Esophagus muscularis mucosa (tissue), 4 donors: Measurements from ENCODE around the gene RRP9. TPM values are rescaled to one million over a fixed set of nuclear protein-coding genes. Genes with fewer than 3 reads are reported as not detected.

Experiments
- DNase-seq: peaks from one replicate; pipeline ENCODE4 v3.0.0-alpha.2; 2017; ENCODE audit errors: extremely low spot score
- H3K27ac ChIP-seq, 4 donors: fragments of 200-600 bp; sonication (generic); replicated peaks in 1 of 4; 1 replicate in 3 of 4; 2 replicates in 1 of 4; pipeline ENCODE4 v1.5.1; 2016 to 2019; ENCODE audit warnings: mild to moderate bottlenecking in 1 of 4
- H3K27me3 ChIP-seq, 4 donors: fragments of 200-600 bp; sonication (generic); one replicate each; pipeline versions ENCODE4 v1.5.1 to v1.6.0; 2016 to 2019
- H3K36me3 ChIP-seq, 4 donors: fragments of 200-600 bp; sonication (generic); one replicate each; pipeline ENCODE4 v1.5.1; 2016 to 2019
- H3K4me1 ChIP-seq, 4 donors: fragments of 200-600 bp; sonication (generic); one replicate each; pipeline ENCODE4 v1.5.1; 2016 to 2019
- H3K4me3 ChIP-seq, 4 donors: fragments of 200-600 bp; sonication (generic); 1 replicate in 2 of 4; 2 replicates in 2 of 4; pipeline ENCODE4 v1.5.1; 2016 to 2019; ENCODE audit warnings: mild to moderate bottlenecking in 4 of 4, moderate library complexity in 1 of 4
- H3K9me3 ChIP-seq, 4 donors: fragments of 200-600 bp; sonication (generic); 1 replicate in 3 of 4; 2 replicates in 1 of 4; pipeline ENCODE4 v1.5.1; 2016 to 2019
- EP300 ChIP-seq: sonication (generic); formaldehyde crosslinking; IDR thresholded peaks from one replicate; pipeline ENCODE4 v1.6.1; 2017; ENCODE audit warnings: antibody characterized with exemption
- POLR2A ChIP-seq: fragments of 450-650 bp; IDR thresholded peaks from one replicate; pipeline ENCODE4 v1.6.1; 2017; ENCODE audit warnings: antibody characterized with exemption, moderate library complexity, mild to moderate bottlenecking, low read depth
- POLR2AphosphoS5 ChIP-seq, 2 donors: sonication (generic); formaldehyde crosslinking; IDR thresholded peaks; one replicate each; pipeline ENCODE4 v1.6.1; 2017; ENCODE audit warnings: antibody characterized with exemption in 2 of 2
- WGBS: methylation state at CpG from one replicate; pipeline ENCODE4 v1.1.5; 2018; 5-methylcytosine and 5-hydroxymethylcytosine counted together
- intact Hi-C: fragments of 100-400 bp; cut with DNase I; formaldehyde crosslinking; loops from one replicate; pipeline ENCODE4 v1.15.1; 2023
- total RNA-seq, 4 donors: library from RNA; depleted of rRNA; stranded (reverse); fragments of >200 nt; gene quantifications; one replicate each; pipeline versions ENCODE4 v1.1.0 to v1.2.1, GENCODE V29; 2016
- TF ChIP-seq, protein P1 (sequence below), 3 experiments: fragments of 200-600 bp in 2 of 3; fragments of 450-650 bp in 1 of 3; sonication (generic) in 2 of 3; IDR thresholded peaks; one replicate each; pipeline ENCODE4 v1.5.1; 2017 to 2019; ENCODE audit warnings: antibody characterized with exemption in 3 of 3, mild to moderate bottlenecking in 2 of 3, moderate library complexity in 1 of 3

The RRP9 gene
- total RNA-seq, 4 donors from 2014 or later = 9.6 to 20.7 (median 15.5) TPM

DNA sequence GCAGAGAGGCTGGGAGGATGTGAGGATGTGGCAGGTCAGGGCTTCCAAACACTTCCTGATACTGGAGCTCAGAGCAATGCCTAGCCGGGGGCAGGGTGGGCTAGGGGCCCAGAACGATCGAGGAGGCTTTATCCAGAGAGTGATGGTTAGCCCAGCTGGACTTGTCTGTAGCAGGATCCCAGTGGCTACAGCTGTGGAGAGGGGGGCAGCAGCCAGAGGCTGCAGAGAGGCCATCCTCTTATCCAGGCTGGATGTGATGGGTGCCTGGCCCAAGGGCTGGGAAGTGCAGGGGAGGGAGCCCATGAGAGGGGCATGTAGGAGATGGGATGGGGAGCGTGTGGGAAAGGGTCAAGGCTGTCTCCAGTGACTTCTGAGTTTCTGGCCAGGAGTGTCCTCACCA, 5.1 kb upstream of the RRP9 start:
- Histone ChIP-seq H3K4me3 (no peak overlapping the region), H3K4me1 (peaks cover 14 to 16% (median 15%) of the 10 kb centered on the region in 4 donors), H3K27me3 (no peaks in the 10 kb centered on the region), H3K27ac (no peak overlapping the region), H3K9me3 (no peaks in the 10 kb centered on the region), H3K36me3 (peaks cover 0 to 57% (median 41%) of the 10 kb centered on the region in 4 donors)
- intact Hi-C loops = no loop called here
- TF ChIP-seq EP300 = no peak
- TF ChIP-seq, protein P1, sequence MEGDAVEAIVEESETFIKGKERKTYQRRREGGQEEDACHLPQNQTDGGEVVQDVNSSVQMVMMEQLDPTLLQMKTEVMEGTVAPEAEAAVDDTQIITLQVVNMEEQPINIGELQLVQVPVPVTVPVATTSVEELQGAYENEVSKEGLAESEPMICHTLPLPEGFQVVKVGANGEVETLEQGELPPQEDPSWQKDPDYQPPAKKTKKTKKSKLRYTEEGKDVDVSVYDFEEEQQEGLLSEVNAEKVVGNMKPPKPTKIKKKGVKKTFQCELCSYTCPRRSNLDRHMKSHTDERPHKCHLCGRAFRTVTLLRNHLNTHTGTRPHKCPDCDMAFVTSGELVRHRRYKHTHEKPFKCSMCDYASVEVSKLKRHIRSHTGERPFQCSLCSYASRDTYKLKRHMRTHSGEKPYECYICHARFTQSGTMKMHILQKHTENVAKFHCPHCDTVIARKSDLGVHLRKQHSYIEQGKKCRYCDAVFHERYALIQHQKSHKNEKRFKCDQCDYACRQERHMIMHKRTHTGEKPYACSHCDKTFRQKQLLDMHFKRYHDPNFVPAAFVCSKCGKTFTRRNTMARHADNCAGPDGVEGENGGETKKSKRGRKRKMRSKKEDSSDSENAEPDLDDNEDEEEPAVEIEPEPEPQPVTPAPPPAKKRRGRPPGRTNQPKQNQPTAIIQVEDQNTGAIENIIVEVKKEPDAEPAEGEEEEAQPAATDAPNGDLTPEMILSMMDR (IDR thresholded peaks at IDR 0.05) = no peak
- no peak for TF ChIP-seq POLR2AphosphoS5 (IDR thresholded peaks at IDR 0.05)
- TF ChIP-seq POLR2A = no peak
- DNase-seq = no peak
- WGBS = 88% methylated on average over 4 of the region's 4 CpGs

DNA sequence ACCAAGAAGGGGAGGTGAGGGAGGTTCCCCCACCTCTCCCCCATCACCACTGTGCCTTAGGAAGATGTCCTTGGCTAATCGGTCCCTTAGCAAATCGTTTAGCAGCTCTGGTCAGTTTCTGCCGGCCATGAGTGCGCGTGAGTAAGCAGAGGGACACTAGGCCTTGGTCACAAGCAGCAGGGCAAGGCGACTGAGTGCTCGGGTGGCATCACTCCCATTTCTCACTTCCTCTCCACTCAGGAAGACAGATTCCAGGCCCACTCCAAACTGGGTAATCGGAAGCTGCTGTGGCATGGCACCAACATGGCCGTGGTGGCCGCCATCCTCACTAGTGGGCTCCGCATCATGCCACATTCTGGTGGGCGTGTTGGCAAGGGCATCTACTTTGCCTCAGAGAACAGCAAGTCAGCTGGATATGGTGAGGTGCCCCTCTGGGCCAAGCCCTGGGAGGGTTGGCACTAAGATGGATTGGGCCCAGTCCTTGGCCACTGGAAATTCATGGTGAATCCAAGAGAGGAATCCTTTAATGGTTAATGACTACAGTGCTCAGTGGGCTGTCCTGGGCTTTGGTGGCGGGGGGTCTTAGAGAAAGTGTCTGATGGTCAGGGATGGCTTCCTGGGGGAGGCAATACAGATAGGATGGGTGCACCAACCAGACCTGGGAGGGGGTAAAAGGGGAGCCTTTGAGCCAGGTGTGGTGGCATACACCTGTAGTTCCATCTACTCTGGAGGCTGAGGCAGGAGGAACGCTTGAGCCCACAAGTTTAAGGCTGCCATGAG, 4.4 kb upstream of the RRP9 start:
- no peak for DNase-seq
- intact Hi-C loops = no loop called here
- no peak for TF ChIP-seq POLR2A
- TF ChIP-seq POLR2AphosphoS5 (IDR thresholded peaks at IDR 0.05) = no peak
- H3K27me3 ChIP-seq = no peaks in the 10 kb centered on the region
- H3K4me3 ChIP-seq = no peak overlapping the region
- no peaks in the 10 kb centered on the region for H3K9me3 ChIP-seq
- no peak overlapping the region for H3K27ac ChIP-seq
- 91% methylated on average over 7 of the region's 14 CpGs for WGBS
- H3K36me3 ChIP-seq = peaks cover 0 to 57% (median 41%) of the 10 kb centered on the region in 4 donors
- peaks cover 19 to 21% (median 20%) of the 10 kb centered on the region in 4 donors for H3K4me1 ChIP-seq

DNA sequence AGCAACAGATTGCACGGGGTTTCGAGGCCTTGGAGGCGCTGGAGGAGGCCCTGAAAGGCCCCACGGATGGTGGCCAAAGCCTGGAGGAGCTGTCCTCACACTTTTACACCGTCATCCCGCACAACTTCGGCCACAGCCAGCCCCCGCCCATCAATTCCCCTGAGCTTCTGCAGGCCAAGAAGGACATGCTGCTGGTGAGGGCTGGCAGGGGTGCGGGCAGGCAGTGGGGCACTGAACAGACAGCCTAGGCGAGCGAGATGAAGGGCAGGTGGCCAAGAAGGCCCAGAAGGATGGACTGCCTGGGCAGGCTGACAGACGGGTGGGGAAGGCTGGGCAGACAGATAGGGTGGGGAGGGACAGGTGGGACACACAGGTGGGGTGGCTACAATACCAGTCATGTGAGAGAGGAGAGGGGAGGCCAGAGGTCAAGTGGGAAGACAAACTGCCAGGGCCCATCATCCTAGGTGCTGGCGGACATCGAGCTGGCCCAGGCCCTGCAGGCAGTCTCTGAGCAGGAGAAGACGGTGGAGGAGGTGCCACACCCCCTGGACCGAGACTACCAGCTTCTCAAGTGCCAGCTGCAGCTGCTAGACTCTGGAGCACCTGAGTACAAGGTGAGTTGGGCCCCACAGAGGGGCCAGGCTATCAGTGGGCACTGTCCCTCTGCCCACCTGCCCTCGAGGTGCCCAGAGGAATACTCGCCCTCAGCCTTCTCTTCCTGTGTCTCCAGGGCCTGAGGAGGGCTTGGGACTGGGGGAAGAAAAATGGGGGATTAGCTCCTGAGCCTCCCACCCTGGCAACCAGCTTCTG, 3.5 kb upstream of the RRP9 start:
- no peak for DNase-seq
- peaks cover 0 to 57% (median 41%) of the 10 kb centered on the region in 4 donors for H3K36me3 ChIP-seq
- no peaks in the 10 kb centered on the region for H3K9me3 ChIP-seq
- H3K4me1 ChIP-seq = peaks cover 28 to 29% (median 29%) of the 10 kb centered on the region in 4 donors
- no peak overlapping the region for H3K4me3 ChIP-seq
- intact Hi-C loops = no loop called here
- H3K27ac ChIP-seq = no peak overlapping the region
- no peaks in the 10 kb centered on the region for H3K27me3 ChIP-seq
- no peak for TF ChIP-seq EP300
- TF ChIP-seq POLR2AphosphoS5 (IDR thresholded peaks at IDR 0.05) = no peak
- no peak for TF ChIP-seq POLR2A
- TF ChIP-seq, protein P1 (IDR thresholded peaks at IDR 0.05) = no peak
- WGBS = 88% methylated on average over 16 of the region's 18 CpGs

DNA sequence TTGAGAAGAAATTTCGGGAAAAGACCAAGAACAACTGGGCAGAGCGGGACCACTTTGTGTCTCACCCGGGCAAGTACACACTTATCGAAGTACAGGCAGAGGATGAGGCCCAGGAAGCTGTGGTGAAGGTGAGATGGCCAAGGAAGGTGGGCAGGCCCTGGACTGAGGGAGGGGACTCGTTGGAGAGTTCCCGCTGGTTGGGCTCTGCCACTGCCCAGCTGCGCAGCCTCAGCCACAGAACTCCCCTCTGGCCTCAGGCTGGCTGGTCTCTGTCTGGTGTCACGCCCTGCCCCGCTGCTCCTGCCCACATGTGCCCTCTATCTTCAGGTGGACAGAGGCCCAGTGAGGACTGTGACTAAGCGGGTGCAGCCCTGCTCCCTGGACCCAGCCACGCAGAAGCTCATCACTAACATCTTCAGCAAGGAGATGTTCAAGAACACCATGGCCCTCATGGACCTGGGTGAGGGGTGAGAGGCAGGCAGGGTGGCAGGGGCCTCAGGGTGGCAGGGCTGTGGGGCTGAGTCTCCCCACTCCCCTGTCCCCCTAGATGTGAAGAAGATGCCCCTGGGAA, 2.8 kb upstream of the RRP9 start:
- TF ChIP-seq, protein P1 (IDR thresholded peaks at IDR 0.05) = no peak
- TF ChIP-seq EP300 = no peak
- no peak for TF ChIP-seq POLR2AphosphoS5 (IDR thresholded peaks at IDR 0.05)
- DNase-seq = no peak
- 89% methylated on average over 6 of the region's 11 CpGs for WGBS
- H3K4me3 ChIP-seq = no peak overlapping the region
- peaks cover 31 to 36% (median 33%) of the 10 kb centered on the region in 4 donors for H3K4me1 ChIP-seq
- no peak overlapping the region for H3K27ac ChIP-seq
- H3K9me3 ChIP-seq = no peaks in the 10 kb centered on the region
- no peaks in the 10 kb centered on the region for H3K27me3 ChIP-seq
- intact Hi-C loops = loop anchor here (5.0 kb wide), 1 partner anchor 198 kb away; no protein-coding TSS in a partner anchor
- H3K36me3 ChIP-seq = peaks cover 0 to 55% (median 43%) of the 10 kb centered on the region in 4 donors
